Effector memory CD8-positive, alpha-beta T cell (primary cell): ENCODE data around the gene TENT5C.

ENCODE experiments used
- ATAC-seq: fragments of 150-1000 bp; cut with Tn5 transposase; replicated peaks from 2 replicates; pipeline ENCODE4 v1.10.0; 2021; ENCODE audit warnings: mild to moderate bottlenecking, moderate library complexity
- DNase-seq, 3 experiments: peaks; one replicate each; pipeline ENCODE4 v3.0.0; 2021
- H3K27ac Mint-ChIP-seq, 2 donors: one replicate each; pipeline ENCODE4 v1.8.0; 2022; ENCODE audit warnings: mild to moderate bottlenecking in 2 of 2, mixed read lengths in 2 of 2, moderate library complexity in 2 of 2
- H3K27me3 Mint-ChIP-seq, 2 donors: one replicate each; pipeline ENCODE4 v1.8.0; 2022; ENCODE audit warnings: mixed read lengths in 2 of 2
- H3K36me3 Mint-ChIP-seq: one replicate; pipeline ENCODE4 v1.8.0; 2022; ENCODE audit warnings: mild to moderate bottlenecking, moderate library complexity, mixed read lengths; ENCODE audit not compliant: insufficient read depth
- H3K4me1 Mint-ChIP-seq, 2 donors: one replicate each; pipeline ENCODE4 v1.8.0; 2022; ENCODE audit warnings: low read depth in 2 of 2, mixed read lengths in 2 of 2
- H3K4me3 Mint-ChIP-seq, 2 donors: one replicate each; pipeline ENCODE4 v1.8.0; 2022; ENCODE audit warnings: mild to moderate bottlenecking in 2 of 2, mixed read lengths in 2 of 2, moderate library complexity in 2 of 2
- H3K9me3 Mint-ChIP-seq, 2 donors: one replicate each; pipeline ENCODE4 v1.8.0; 2022; ENCODE audit warnings: mixed read lengths in 2 of 2

TENT5C gene

DNA sequence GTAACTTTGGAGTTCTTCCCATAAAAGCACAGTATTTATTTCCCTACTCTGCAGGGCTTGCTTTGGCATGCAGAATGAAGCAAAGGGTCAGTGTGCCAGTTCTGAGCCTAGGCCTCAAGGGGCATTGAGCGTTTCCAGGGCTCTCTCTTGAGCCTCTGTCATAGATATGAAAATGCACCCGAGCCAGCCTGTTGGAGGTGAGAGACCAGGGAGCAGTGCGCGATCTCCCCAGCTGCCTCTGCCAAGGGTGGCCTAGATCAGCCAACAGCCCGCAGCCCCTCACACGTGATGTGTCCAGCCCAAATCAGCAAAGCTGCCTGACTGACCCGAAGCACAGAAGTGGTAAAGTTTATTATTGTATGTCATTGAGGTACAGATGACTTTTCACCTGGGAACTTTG, 63.7 kb downstream of the TENT5C start:
- no peaks in the 10 kb centered on the region for H3K27me3 Mint-ChIP-seq
- H3K36me3 Mint-ChIP-seq = peaks cover 3% of the 10 kb centered on the region
- no peak overlapping the region for H3K4me3 Mint-ChIP-seq
- H3K4me1 Mint-ChIP-seq = peaks cover 34 to 36% of the 10 kb centered on the region in 2 donors
- ATAC-seq = no peak
- H3K9me3 Mint-ChIP-seq = no peaks in the 10 kb centered on the region
- H3K27ac Mint-ChIP-seq = peak overlapping the region in 1 of 2 donors; percentile 49
- no peak for DNase-seq

DNA sequence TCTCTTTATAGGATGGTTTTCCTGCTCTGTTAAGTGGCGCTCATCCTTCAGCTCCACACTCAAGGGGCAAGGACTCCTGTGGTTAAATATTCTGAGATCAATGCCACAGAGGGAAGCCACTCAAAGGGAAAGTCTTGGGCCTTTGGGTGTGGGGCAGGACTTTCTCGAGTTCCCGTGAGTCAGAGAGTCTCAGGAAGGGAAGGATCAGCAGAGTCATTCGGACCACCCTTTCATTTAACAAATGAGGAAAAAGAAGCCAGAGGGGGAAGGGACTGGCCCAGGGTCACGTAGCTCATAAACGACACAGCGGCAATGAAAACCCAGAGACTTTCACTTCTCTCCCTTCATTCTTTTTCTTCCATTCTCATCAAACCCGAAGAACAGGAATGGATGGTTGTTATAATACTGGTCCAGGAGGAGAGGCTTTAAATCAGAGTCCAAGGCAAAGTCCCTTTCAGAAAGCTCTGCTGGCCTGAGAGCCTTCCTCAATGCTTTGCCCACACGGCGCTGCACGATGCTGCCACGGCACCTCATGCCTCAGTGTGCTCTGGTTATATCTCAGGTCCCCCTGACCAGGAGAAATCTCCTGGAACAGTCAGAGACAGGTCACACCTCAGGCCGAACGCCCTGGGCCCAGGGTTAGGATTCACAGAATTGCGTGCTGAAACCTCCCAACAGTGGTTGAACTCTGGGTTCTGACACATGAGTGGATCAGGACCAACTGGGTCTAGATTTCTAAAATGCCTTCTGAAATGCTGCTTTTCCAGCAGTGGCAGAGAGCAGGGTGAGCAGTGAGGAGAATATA, 65.3 kb downstream of the TENT5C start:
- no peak overlapping the region for H3K27ac Mint-ChIP-seq
- no peak for ATAC-seq
- H3K9me3 Mint-ChIP-seq = no peaks in the 10 kb centered on the region
- no peak overlapping the region for H3K4me3 Mint-ChIP-seq
- H3K27me3 Mint-ChIP-seq = no peaks in the 10 kb centered on the region
- no peak for DNase-seq
- peaks cover 23 to 29% of the 10 kb centered on the region in 2 donors for H3K4me1 Mint-ChIP-seq
- H3K36me3 Mint-ChIP-seq = no peaks in the 10 kb centered on the region

DNA sequence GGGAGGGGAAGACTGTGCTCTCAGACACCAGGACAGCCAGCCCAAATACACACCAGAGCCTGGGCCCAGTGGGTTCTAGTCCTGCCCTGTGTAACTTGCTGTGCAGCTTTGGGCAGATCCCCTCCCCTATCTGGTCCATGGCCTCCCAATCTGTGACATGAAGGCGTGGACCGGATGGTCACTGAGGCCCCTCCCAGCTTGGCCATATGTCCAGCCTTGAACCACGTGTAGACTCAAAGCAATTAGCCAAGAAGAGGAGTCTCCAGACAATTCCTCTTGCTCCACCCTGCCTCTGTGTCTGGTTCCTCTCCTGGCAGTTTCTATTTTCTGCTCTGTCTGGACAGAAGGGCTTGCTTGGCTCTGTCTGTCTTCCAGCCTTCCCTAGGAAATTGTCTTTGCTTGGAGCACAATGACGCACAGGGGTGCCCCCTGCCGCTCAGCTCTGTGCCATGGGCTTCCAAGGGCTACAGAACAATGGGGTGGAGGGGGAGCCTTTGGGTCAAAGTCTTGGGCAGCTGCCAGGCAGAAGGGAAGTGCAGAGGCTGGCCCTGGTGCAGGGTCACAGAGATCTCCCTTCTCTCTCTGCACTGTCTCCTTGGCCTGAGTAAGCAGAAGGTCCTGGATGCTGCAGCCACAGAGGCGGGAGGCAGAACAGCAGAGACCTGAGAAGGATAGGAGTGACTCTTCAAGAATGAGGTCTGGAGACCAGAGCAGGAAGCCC, 66.1 kb downstream of the TENT5C start:
- Mint-ChIP-seq H3K27me3 (no peaks in the 10 kb centered on the region), H3K4me1 (peaks cover 19 to 25% of the 10 kb centered on the region in 2 donors), H3K36me3 (no peaks in the 10 kb centered on the region), H3K9me3 (no peaks in the 10 kb centered on the region), H3K27ac (peak overlapping the region in 1 of 2 donors; percentile 72), H3K4me3 (no peak overlapping the region)
- DNase-seq (no peak), ATAC-seq (no peak)

DNA sequence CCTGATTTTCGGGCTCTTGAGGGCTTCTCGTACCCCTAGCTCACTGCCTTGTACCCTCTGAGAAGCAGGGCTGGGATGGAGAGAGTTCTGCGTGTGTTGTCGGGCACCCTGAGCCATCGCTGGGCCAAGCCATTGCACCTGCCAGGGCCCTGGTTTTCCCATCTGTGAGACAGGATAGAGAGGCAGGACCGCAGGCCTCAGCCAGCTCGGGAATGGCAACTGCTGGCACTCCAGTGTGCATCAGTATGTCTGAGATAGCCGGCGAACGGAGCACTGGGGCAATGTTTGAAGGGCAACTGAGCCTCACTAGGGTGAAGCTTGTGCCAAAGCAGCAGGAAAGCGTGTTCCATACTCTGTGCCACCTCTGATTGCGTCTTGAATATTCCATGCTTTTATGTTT, 66.9 kb downstream of the TENT5C start:
- ATAC-seq = no peak
- H3K9me3 Mint-ChIP-seq = no peaks in the 10 kb centered on the region
- H3K27me3 Mint-ChIP-seq = no peaks in the 10 kb centered on the region
- no peak for DNase-seq
- H3K4me3 Mint-ChIP-seq = no peak overlapping the region
- peaks cover 15 to 21% of the 10 kb centered on the region in 2 donors for H3K4me1 Mint-ChIP-seq
- H3K36me3 Mint-ChIP-seq = no peaks in the 10 kb centered on the region
- H3K27ac Mint-ChIP-seq = peak overlapping the region in 1 of 2 donors; percentile 72

DNA sequence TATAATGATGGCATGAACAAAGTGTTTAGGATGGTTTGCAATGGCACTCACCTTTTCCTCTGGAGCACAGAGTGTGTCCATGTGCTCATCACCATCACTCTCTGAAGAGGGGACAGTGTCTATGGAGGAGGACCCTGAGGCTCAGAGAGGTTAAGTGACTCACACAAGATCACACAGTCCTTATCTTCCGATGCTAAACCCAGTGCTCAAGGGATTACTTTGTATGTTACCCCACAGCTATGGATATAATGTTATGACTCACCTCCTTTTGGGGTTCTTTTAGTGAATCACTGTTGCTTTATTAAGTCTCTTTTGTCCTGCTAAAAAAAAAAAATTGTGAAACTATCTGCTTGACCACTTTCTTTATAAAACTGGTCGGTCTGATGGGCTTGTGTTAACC, 67.6 kb downstream of the TENT5C start:
- Mint-ChIP-seq H3K27ac (peak overlapping the region in 1 of 2 donors; percentile 35), H3K27me3 (no peaks in the 10 kb centered on the region), H3K4me3 (no peak overlapping the region), H3K36me3 (no peaks in the 10 kb centered on the region), H3K9me3 (no peaks in the 10 kb centered on the region), H3K4me1 (peaks cover 11 to 19% of the 10 kb centered on the region in 2 donors)
- ATAC-seq (no peak), DNase-seq (no peak)

DNA sequence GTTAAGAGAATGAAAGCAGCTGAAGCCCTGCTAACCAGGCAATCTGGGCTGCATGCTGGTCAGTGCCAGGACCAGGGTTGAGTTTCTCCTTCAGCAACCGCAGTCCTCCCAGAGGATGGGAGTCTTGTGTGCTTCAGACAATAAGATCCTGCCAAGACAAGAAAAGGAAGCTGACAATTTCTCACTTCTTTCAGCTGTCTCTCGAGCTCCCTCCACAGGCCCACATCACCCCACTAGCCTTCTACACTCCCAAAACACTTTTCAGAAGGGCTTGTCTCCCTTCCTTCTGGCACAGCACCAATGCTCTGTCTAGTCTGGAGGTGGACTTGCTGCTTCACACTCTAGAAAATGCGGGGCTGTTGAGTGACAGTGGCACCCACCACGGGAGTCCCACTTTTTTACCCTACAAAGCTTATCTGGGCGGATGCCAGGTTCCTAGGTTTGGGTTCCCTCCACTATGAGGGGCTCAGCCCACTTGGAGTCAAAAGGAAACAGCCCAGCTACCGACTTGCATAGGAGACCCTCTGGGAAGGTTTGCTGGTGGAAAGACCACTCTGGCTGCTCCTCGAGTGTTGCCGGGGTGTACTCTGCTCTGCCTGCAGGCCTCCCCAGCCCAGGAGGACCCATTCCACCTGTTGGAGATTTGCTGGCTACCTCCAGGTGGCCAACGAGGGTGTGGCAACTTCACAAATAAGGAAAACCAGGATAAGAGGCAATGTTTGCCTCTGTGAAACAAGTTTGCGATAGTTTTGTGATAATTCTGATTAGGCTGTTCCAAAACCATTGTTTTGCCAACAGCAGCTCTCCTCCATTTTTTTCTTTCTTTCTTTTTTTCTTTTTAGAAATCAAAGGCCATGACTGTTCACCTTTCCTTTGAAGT, 68.9 kb downstream of the TENT5C start:
- DNase-seq = peak; percentile 60 to 69 (median 60)
- Mint-ChIP-seq H3K27me3 (no peaks in the 10 kb centered on the region), H3K27ac (peak overlapping the region; percentile 62 to 72)

DNA sequence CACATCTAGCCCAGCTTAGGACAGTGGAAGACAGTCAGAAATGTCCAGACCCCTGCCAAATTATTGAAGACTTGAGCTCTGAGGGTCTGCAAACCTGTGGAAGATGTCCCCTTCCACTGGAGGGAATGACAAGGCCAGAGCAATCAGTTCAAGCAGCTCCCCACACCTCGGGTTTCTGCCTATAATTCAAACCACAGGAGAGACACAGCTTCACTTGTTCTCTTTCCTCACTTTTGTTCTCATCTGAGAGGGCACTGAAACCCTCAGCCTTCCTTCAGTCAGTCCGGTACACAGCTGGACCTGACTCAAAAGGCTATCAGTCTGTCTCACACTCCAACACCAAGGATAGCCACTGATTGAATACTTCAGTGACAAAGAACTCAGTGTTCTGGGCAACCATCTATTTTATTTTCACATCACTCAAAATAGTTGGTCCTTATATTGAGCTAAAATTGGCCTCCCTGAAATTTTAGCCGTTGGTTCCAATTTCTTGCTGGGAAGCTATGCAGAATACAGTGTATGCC, 70.1 kb downstream of the TENT5C start:
- Mint-ChIP-seq H3K36me3 (no peaks in the 10 kb centered on the region), H3K9me3 (no peaks in the 10 kb centered on the region), H3K4me3 (no peak overlapping the region), H3K27ac (no peak overlapping the region), H3K27me3 (no peaks in the 10 kb centered on the region), H3K4me1 (peaks cover 11 to 17% of the 10 kb centered on the region in 2 donors)
- ATAC-seq (no peak), DNase-seq (no peak)

More for the DNA sequence above, 68.9 kb downstream of the TENT5C start:
- H3K4me1 Mint-ChIP-seq = peaks cover 11 to 19% of the 10 kb centered on the region in 2 donors
- H3K9me3 Mint-ChIP-seq = no peaks in the 10 kb centered on the region
- peak; percentile 93 for ATAC-seq
- no peaks in the 10 kb centered on the region for H3K36me3 Mint-ChIP-seq
- no peak overlapping the region for H3K4me3 Mint-ChIP-seq

DNA sequence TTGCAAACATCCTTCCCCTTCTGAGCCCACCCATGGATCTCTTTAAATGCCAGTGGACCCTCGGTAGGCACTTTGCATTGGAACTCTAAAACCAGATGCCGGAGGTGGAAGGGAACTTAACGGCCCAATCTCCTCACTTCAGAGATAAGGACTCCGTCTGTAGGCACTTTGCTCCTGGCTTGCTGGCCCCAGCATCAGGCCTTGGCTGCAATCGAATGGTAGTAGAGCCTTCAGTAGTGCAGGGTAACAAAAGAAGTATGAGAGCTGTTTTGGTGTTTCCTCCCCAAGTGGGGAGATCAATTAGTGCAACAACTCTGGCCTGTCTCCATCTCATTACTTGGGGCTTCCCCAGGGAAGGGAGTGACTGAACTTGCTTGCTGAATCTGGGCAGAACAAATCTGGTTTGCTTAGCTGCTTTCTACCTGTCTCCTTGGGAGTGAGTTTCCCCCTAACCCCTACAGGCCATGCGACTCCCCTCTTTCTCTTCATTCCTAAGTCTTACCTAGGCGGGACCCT, 70.8 kb downstream of the TENT5C start:
- Mint-ChIP-seq H3K9me3 (no peaks in the 10 kb centered on the region), H3K27me3 (no peaks in the 10 kb centered on the region), H3K27ac (no peak overlapping the region), H3K36me3 (peaks cover 3% of the 10 kb centered on the region), H3K4me1 (peaks cover 11 to 18% of the 10 kb centered on the region in 2 donors), H3K4me3 (no peak overlapping the region)
- no peak for ATAC-seq
- DNase-seq = no peak
